Effector memory CD4-positive, alpha-beta T cell (primary cell): Measurements from ENCODE around the gene MAP7D1.

Source experiments
- DNase-seq, 3 donors: peaks; one replicate each; pipeline ENCODE4 v3.0.0-alpha.2; 2020
- H3K27ac ChIP-seq: 2 replicates; pipeline ENCODE4 v1.7.0; 2013; ENCODE audit warnings: mild to moderate bottlenecking, low read length, moderate library complexity; ENCODE audit not compliant: insufficient read depth, poor library complexity, severe bottlenecking
- H3K27me3 ChIP-seq: replicated peaks from 2 replicates; pipeline ENCODE4 v1.7.0; 2013; ENCODE audit warnings: mild to moderate bottlenecking, low read length; ENCODE audit not compliant: insufficient read depth, control insufficient read depth, poor library complexity, severe bottlenecking
- H3K36me3 ChIP-seq: 2 replicates; pipeline ENCODE4 v1.7.0; 2013; ENCODE audit warnings: mild to moderate bottlenecking, low read length, moderate library complexity; ENCODE audit not compliant: control insufficient read depth, insufficient read depth
- H3K4me1 ChIP-seq: 2 replicates; pipeline ENCODE4 v1.7.0; 2013; ENCODE audit warnings: low read length, mild to moderate bottlenecking; ENCODE audit not compliant: control insufficient read depth, insufficient read depth, poor library complexity, severe bottlenecking
- H3K4me3 ChIP-seq: 2 replicates; pipeline ENCODE4 v1.7.0; 2013; ENCODE audit warnings: low read length, low read depth, mild to moderate bottlenecking; ENCODE audit not compliant: insufficient read depth, poor library complexity, severe bottlenecking
- H3K9me3 ChIP-seq: 2 replicates; pipeline ENCODE4 v1.7.0; 2013; ENCODE audit warnings: mild to moderate bottlenecking, low read length, moderate library complexity; ENCODE audit not compliant: control insufficient read depth

Gene MAP7D1

DNA sequence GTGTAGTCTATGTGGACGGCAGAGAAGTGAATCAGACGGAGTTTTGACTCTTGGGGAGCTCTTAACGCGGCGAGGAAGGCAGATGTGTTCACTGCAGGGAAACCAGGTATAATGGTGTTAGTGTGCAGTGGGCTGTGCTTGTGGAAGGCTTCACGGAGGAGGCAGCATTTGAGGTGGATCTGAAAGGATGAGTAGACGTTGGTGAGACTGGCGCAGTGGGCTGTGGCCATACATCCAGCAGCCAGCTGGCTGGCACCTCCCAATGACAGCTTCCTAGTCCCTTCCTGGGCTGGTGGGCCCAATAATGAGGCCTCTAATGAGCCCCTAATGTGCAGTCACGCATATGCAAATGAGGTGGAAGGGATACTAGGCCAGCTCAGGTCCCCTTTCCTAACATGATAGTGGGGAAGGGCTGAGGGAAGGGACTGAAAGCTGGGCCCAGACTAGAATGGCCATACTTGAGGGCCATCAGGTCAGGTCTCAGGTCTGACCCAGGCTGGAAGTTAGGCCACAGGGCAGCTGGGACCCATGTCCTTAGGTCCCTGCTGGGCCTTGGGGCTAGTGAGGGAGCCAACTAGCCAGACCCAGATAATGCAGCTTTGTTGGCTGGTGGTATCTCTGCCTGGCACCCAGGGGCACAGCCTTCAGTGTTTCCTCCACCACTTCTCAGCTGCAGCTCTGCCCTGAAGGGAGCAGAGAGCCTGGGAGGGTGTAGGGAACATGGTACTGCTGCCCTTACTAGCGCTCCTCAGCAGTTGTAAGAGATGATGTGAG lies 3.8 kb downstream of the MAP7D1 start:
- no peaks in the 10 kb centered on the region for H3K36me3 ChIP-seq
- peak overlapping the region; percentile 44 for H3K4me3 ChIP-seq
- H3K27me3 ChIP-seq: no peaks in the 10 kb centered on the region
- no peaks in the 10 kb centered on the region for H3K9me3 ChIP-seq
- H3K27ac ChIP-seq: peak overlapping the region; percentile 78
- DNase-seq: no peak
- H3K4me1 ChIP-seq: peaks cover 65% of the 10 kb centered on the region

DNA sequence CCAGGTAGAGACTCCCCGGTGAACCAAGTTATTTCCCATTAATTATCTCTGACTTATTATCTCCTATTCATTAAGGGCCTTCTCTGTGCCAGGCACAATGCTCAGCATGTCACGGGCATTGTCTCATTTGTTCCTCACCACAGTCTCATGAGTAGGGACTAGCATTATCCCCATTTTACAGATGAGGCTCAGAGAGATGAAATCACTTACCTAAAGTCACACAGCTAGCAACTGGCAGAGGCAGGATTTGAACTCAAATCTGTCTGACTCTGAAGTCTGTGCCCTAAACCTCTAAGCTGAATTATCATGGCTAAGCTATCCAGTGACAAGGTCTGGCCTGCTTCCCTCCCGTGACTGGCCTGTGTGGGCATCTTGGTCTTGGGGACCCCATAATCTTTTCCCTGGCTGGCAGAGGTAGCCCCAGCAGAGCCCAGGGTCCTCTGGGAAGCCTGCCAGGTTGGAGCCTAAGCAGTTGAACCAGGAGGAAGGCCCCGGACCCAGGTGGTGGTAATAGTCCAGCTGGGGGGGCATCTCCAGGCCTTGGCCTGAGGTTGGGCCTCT lies 4.5 kb downstream of the MAP7D1 start:
- Histone ChIP-seq H3K4me3 (peak overlapping the region; percentile 44), H3K4me1 (peaks cover 59% of the 10 kb centered on the region), H3K36me3 (no peaks in the 10 kb centered on the region), H3K27me3 (no peaks in the 10 kb centered on the region), H3K9me3 (no peaks in the 10 kb centered on the region), H3K27ac (peak overlapping the region; percentile 78)
- DNase-seq: no peak

DNA sequence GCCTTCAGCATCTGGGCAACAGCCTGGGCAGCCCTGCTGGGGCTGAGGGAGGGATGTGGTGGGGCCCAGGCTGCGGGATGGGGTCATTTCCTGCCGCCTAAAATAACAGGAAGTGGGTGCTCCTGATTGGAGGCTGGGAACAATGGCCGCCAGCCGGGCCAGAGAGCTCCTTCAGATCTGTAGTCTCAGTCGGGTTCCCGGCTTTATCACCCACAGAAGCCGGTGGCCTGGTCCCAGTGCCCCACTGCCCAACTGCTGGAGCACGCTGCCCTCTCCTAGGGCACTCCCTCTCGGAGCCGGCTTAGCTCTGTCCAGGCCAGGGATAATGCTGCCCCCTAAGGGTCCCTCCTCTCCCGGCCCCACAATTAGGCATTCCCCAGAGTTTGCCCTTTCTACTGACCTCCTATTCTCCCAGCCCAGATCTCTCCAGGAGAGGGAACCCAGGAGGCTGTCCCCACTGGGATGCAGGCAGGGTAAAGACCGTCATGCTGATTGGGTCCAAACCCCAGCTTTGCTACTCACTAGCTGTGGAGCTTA lies 5.1 kb downstream of the MAP7D1 start:
- Histone ChIP-seq H3K27ac (peak overlapping the region; percentile 78), H3K27me3 (no peaks in the 10 kb centered on the region), H3K36me3 (no peaks in the 10 kb centered on the region), H3K4me3 (peak overlapping the region; percentile 44), H3K4me1 (peaks cover 59% of the 10 kb centered on the region), H3K9me3 (no peaks in the 10 kb centered on the region)
- DNase-seq: peak; percentile 39 to 56 (median 50)

DNA sequence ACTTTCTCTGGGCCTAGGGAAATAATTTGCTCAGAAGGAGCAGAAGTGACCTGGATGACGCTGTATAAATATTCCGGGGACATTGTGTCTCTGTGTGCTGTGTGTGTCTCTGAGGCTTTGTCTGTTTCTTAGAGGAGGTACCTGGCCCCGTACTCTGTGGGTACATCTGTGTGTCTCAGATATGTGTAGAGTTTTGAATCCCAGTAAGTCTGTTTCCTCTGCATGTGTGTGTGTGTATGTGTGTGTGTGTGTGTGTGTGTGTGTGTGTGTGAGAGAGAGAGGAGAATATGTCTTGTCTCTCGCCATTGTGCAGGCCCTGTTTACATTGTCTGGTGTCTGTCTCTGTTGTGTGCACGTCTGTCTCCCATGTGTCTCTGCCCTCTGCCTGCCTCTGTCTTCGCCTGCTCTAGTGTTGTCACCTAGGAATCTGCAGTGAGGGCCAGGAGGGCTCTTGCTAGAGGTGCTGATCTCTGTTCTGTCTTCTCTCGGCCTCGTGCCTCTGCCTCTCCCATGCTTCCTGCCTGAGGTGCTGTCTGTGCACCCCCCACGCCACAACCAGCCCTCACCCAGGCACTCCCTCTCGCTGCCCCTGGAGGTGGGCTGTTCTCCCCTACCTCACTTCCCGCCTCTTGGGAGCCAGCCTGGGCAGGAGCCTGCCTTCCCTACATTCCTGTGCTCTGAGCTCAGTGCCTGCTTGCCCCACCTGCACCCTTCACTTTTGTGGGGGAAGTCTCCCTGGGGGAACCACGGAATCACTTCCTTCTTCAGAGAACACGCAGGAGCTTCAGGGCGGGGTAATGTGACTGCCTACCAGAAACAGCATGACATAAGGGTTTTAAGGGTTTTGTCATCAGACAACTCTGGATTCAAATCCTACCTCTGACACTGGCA lies 5.9 kb downstream of the MAP7D1 start:
- Histone ChIP-seq H3K4me1 (peaks cover 59% of the 10 kb centered on the region), H3K27me3 (no peaks in the 10 kb centered on the region), H3K4me3 (peak overlapping the region; percentile 44), H3K9me3 (no peaks in the 10 kb centered on the region), H3K36me3 (no peaks in the 10 kb centered on the region), H3K27ac (peak overlapping the region; percentile 78)
- DNase-seq: peak in 1 of 3 donors; percentile 38

DNA sequence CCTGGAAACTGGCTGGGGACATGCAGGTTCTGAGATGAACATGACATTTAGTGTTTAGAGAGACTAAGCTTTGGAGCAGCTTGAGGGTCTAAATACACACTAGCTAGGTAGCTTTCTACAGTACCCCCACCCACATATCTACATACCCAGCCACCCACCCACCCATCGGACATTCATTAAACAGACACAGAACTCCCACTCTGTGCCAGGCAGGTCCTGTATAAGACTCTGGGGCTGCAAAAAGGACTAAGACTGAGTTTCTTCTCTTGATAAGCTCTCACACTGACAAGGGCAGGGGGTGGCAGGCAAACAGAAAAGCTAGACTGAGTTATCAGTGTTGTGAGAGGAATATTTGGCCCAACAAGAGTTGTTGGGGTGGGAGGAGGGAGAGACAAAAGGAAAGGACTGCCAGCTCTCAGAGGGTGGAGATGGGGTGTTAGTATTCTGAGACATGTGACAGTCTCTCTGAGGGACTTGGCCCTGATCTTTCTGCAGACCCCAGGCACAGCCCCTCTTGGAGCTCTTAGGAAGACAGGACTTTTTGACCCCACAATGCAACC lies 6.8 kb downstream of the MAP7D1 start:
- Histone ChIP-seq H3K4me3 (no peak overlapping the region), H3K36me3 (peaks cover 3% of the 10 kb centered on the region)
- no peak for DNase-seq

DNA sequence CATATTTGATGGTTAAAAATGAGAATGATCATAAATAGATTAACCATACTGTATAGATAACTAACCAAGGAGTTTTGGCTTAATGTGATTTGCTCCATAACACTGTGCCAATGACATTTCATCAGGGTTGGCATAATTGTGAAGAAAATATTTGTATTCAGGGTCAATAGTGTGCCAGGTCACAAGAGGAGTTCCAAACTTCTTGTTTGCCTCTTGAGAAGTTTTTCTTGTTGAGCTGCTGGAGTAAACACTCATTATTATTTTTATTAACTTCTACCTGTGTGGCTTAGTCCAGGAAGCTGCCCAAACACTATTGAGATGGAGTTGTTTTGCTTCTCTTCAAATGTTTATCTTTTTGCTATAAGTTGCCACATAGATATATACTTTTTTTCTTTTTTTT lies 7.5 kb downstream of the MAP7D1 start:
- Histone ChIP-seq H3K27ac (peak overlapping the region; percentile 78), H3K27me3 (no peaks in the 10 kb centered on the region), H3K4me1 (peaks cover 46% of the 10 kb centered on the region)

More for the DNA sequence above, 6.8 kb downstream of the MAP7D1 start:
- H3K9me3 ChIP-seq: no peaks in the 10 kb centered on the region
- H3K27ac ChIP-seq: peak overlapping the region; percentile 78
- H3K4me1 ChIP-seq: peaks cover 53% of the 10 kb centered on the region
- no peaks in the 10 kb centered on the region for H3K27me3 ChIP-seq

DNA sequence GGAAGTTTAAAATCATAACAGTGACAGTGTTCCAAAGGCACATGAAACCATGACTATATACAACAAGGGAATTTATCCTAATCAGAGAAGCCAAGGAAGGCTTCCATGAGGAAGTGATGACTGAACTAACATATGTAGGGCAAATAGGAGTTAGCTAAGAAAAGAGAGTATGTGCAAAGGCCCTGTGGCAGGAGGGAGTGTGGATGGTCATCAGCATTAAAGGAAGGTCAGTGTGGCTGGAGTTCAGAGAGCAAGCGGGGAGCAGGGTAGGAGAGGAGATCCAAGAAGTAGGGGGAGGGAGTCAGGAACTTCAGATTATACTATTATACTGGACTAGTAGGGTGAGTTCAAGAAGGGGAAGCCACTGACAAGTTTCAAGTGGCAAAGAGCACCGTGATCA lies 8.4 kb downstream of the MAP7D1 start:
- H3K4me3 ChIP-seq: no peak overlapping the region
- H3K27ac ChIP-seq: peak overlapping the region; percentile 10
- H3K36me3 ChIP-seq: peaks cover 3% of the 10 kb centered on the region
- no peaks in the 10 kb centered on the region for H3K9me3 ChIP-seq
- DNase-seq: no peak
- no peaks in the 10 kb centered on the region for H3K27me3 ChIP-seq
- peaks cover 39% of the 10 kb centered on the region for H3K4me1 ChIP-seq

More for the DNA sequence above, 7.5 kb downstream of the MAP7D1 start:
- Histone ChIP-seq H3K9me3 (no peaks in the 10 kb centered on the region), H3K36me3 (peaks cover 3% of the 10 kb centered on the region), H3K4me3 (no peak overlapping the region)
- DNase-seq: no peak

DNA sequence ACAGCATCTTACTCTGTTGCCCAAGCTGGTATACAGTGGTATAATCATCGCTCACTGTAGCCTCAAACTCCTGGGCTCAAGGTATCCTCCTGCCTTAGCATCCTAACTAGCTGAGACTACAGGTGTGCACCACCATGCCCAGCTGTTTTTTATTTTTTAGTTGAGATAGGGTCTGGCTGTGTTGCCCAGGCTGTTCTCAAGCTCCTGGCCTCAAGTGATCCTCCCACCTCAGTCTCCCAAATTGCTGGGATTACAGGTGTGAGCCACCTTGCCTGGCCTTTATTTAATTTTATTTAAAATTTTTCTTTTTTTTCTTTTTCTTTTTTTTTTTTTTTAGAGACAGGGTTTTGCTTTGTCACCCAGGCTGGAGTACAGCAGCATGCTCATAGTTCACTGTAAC lies 9.2 kb downstream of the MAP7D1 start:
- Histone ChIP-seq H3K4me1 (peaks cover 31% of the 10 kb centered on the region), H3K9me3 (no peaks in the 10 kb centered on the region), H3K27ac (peak overlapping the region; percentile 3), H3K36me3 (peaks cover 6% of the 10 kb centered on the region), H3K4me3 (no peak overlapping the region), H3K27me3 (no peaks in the 10 kb centered on the region)
- no peak for DNase-seq

DNA sequence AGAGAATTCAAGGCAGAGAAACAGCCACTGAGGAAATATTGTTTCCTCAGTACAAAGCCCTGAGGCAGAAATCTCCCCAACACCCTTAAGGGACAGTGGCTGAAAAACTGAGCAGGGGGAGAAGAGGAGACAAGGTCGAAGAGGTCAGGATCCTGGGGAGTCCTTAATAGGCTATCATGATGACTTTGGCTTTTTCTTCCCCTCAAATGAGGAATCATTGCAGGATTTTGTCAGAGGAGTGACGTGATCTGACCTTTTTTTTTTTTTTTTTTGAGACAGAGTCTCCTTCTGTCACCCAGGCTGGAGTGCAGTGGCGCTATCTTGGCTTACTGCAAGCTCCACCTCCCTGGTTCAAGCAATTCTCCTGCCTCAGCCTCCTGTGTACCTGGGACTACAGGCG lies 10.2 kb downstream of the MAP7D1 start:
- Histone ChIP-seq H3K36me3 (peaks cover 13% of the 10 kb centered on the region), H3K27ac (no peak overlapping the region), H3K9me3 (no peaks in the 10 kb centered on the region), H3K27me3 (no peaks in the 10 kb centered on the region), H3K4me3 (no peak overlapping the region), H3K4me1 (peaks cover 22% of the 10 kb centered on the region)
- no peak for DNase-seq
